GM12878 (cell line): Measurements from ENCODE around the gene MYADM. TPM values are rescaled to one million over a fixed set of nuclear protein-coding genes. Genes with fewer than 3 reads are reported as not detected.

Experiments used
- ATAC-seq: fragments of 200-7000 bp; cut with Tn5 transposase; 3 replicates; pipeline ENCODE4 v1.9.1; 2020; ENCODE audit warnings: mild to moderate bottlenecking, moderate library complexity
- BruUV-seq: library from RNA; stranded (reverse); fragments of 400-500 nt; replicated peaks from 2 replicates; lab custom pipeline; 2021; lab: Mats Ljungman, UMichigan
- CTCF ChIA-PET: fragments of 300-600 bp; sonication (Branson Sonifier 250); formaldehyde crosslinking; extraction: SDS; loops from one replicate; lab custom pipeline; 2021; ENCODE audit warnings: inconsistent platforms; lab: Yijun Ruan, JAX
- POLR2A ChIA-PET: fragments of 350-600 bp; formaldehyde crosslinking; extraction: SDS; loops from one replicate; lab custom pipeline; 2021; ENCODE audit warnings: inconsistent platforms; lab: Charles Lee
- RAD21 ChIA-PET: fragments of 300-600 bp; sonication (Branson Sonifier 250); formaldehyde crosslinking; loops from one replicate; lab custom pipeline; 2023; ENCODE audit warnings: antibody characterized with exemption; ENCODE audit not compliant: unreplicated experiment; lab: Charles Lee
- SMC1A ChIA-PET: fragments of 300-600 bp; sonication (Branson Sonifier 250); formaldehyde crosslinking; loops from one replicate; lab custom pipeline; 2023; ENCODE audit not compliant: unreplicated experiment, uncharacterized antibody; lab: Charles Lee
- DNase-seq: peaks from one replicate; pipeline ENCODE4 v3.0.0-alpha.2; 2011; ENCODE audit warnings: low read depth, low spot score
- FAIRE-seq: peaks from 3 replicates; lab custom pipeline; 2011; peaks lifted over from hg19 to GRCh38; lab: Jason Lieb, UNC
- H2AFZ ChIP-seq: 2 replicates; pipeline ENCODE4 v1.6.0; 2011; ENCODE audit warnings: low read depth, low read length, control low read depth; ENCODE audit not compliant: control insufficient read depth
- H3K27ac ChIP-seq: 2 replicates; pipeline ENCODE4 v1.5.1; 2011; ENCODE audit warnings: control low read depth; ENCODE audit not compliant: control insufficient read depth, insufficient read depth
- H3K27me3 ChIP-seq, 2 experiments: replicated peaks in 1 of 2; 2 replicates each; pipeline versions ENCODE4 v1.6.0 to v1.6.1; 2011; ENCODE audit warnings: low read length in 1 of 2; ENCODE audit not compliant: control insufficient read depth in 2 of 2, insufficient read depth in 2 of 2
- H3K36me3 ChIP-seq, 2 experiments: 2 replicates each; pipeline ENCODE4 v1.5.1; 2011; ENCODE audit warnings: low read length in 1 of 2; ENCODE audit not compliant: control insufficient read depth in 2 of 2, insufficient read depth in 2 of 2
- H3K4me1 ChIP-seq: 2 replicates; pipeline ENCODE4 v1.6.1; 2011; ENCODE audit warnings: mild to moderate bottlenecking, low read length, moderate library complexity, mixed read lengths; ENCODE audit not compliant: control insufficient read depth, insufficient read depth
- H3K4me2 ChIP-seq: 2 replicates; pipeline ENCODE4 v1.6.0; 2011; ENCODE audit warnings: control low read depth; ENCODE audit not compliant: control insufficient read depth, insufficient read depth
- H3K4me3 ChIP-seq: fragments of 200-600 bp; sonication (generic); 2 replicates; pipeline ENCODE4 v1.5.1; 2016
- H3K79me2 ChIP-seq: 2 replicates; pipeline ENCODE4 v1.6.0; 2011; ENCODE audit warnings: low read length; ENCODE audit not compliant: control insufficient read depth, insufficient read depth
- H3K9ac ChIP-seq: 2 replicates; pipeline ENCODE4 v1.8.0; 2011; ENCODE audit warnings: low read length, control low read depth, mixed read lengths; ENCODE audit not compliant: control insufficient read depth, insufficient read depth
- H3K9me3 ChIP-seq: replicated peaks from 3 replicates; pipeline ENCODE4 v1.5.1; 2011; ENCODE audit warnings: mild to moderate bottlenecking, low read length; ENCODE audit not compliant: control insufficient read depth, insufficient read depth
- H4K20me1 ChIP-seq: 2 replicates; pipeline ENCODE4 v1.6.0; 2011; ENCODE audit not compliant: control insufficient read depth, insufficient read depth
- BMI1 ChIP-seq: fragments of 450-650 bp; IDR thresholded peaks from 2 replicates; pipeline ENCODE4 v1.6.1; 2016; ENCODE audit warnings: mild to moderate bottlenecking, moderate library complexity, borderline replicate concordance
- CEBPZ ChIP-seq: fragments of 150-350 bp; IDR thresholded peaks from 2 replicates; pipeline ENCODE4 v1.6.1; 2016; ENCODE audit warnings: low read depth, low read length
- CREM ChIP-seq: IDR thresholded peaks from 2 replicates; pipeline ENCODE4 v1.6.1; 2014; ENCODE audit warnings: antibody characterized with exemption, low read depth
- HDGF ChIP-seq: fragments of 450-650 bp; IDR thresholded peaks from 2 replicates; pipeline ENCODE4 v1.6.1; 2016; ENCODE audit warnings: antibody characterized with exemption
- RFX5 ChIP-seq: IDR thresholded peaks from 2 replicates; pipeline ENCODE4 v1.6.1; 2011; ENCODE audit warnings: low read depth, low read length, improper control_type of control experiment
- SMARCA5 ChIP-seq: fragments of 450-650 bp; IDR thresholded peaks from 2 replicates; pipeline ENCODE4 v1.6.1; 2017; ENCODE audit warnings: mild to moderate bottlenecking
- ZNF217 ChIP-seq: fragments of 450-650 bp; IDR thresholded peaks from 2 replicates; pipeline ENCODE4 v1.6.1; 2017; ENCODE audit warnings: antibody characterized with exemption, mild to moderate bottlenecking
- WGBS: methylation state at CpG from one replicate; pipeline ENCODE4 v1.1.6; 2016; ENCODE audit warnings: low lambda C conversion rate; ENCODE audit not compliant: insufficient replicate concordance, insufficient coverage; ENCODE audit errors: missing lambda C conversion rate; 5-methylcytosine and 5-hydroxymethylcytosine counted together
- in situ Hi-C: fragments of 300-500 bp; cut with MboI; formaldehyde crosslinking; loops from 9 replicates; pipeline ENCODE4 v1.14.3; 2018; ENCODE audit warnings: mixed read lengths
- intact Hi-C: fragments of 100-400 bp; cut with micrococcal nuclease; formaldehyde crosslinking; loops from one replicate; pipeline ENCODE4 v1.14.2; 2022; ENCODE audit not compliant: unreplicated experiment
- polyA plus RNA-seq, 11 experiments: library from polyadenylated mRNA; depleted of rRNA in 4 of 11; unstranded in 6 of 11; stranded (reverse) in 5 of 11; fragments of >200 nt; fragmentation: Nextera tagmentation in 4 of 11; fragmentation: Illumina TruSeq in 1 of 11; extraction: Ambion mirVana in 4 of 11; extraction: Trizol in 1 of 11; gene quantifications; 1 replicate in 1 of 11; 2 replicates in 10 of 11; pipeline versions ENCODE4 v1.2.1 to v1.2.3, GENCODE V29; 2011 to 2016; ENCODE audit warnings: inconsistent platforms in 2 of 11, missing spikeins in 2 of 11, low read depth in 1 of 11
- total RNA-seq, 4 experiments: library from RNA; depleted of rRNA in 3 of 4; stranded (reverse); fragments of >200 nt in 3 of 4; fragmentation: Illumina TruSeq in 1 of 4; extraction: Trizol in 1 of 4; gene quantifications; 2 replicates each; pipeline versions ENCODE4 v1.2.1 to v1.2.3, GENCODE V29; 2013 to 2021
- TF ChIP-seq, protein P1 (sequence below): fragments of 450-650 bp; IDR thresholded peaks from 2 replicates; pipeline ENCODE4 v1.6.1; 2016; ENCODE audit warnings: mild to moderate bottlenecking
- TF ChIP-seq, protein P2 (sequence below): fragments of 450-650 bp; IDR thresholded peaks from 2 replicates; pipeline ENCODE4 v1.6.1; 2017; ENCODE audit warnings: antibody characterized with exemption, mild to moderate bottlenecking, moderate library complexity

MYADM gene
- total and polyA plus RNA-seq, 10 of the 15 experiments (the other 5 are each of a cell fraction or from before 2014, with no cell fraction given) = 0.04 to 0.46 (median 0.10) TPM

- TF ChIP-seq CEBPZ = no peak
- no peak for TF ChIP-seq SMARCA5
- no peak for TF ChIP-seq RFX5
- no peak for TF ChIP-seq BMI1
- TF ChIP-seq HDGF = no peak
Measured at GRCh38 chr19:53865918-53866864, 1.5 kb upstream of the MYADM start (continued).

DNA sequence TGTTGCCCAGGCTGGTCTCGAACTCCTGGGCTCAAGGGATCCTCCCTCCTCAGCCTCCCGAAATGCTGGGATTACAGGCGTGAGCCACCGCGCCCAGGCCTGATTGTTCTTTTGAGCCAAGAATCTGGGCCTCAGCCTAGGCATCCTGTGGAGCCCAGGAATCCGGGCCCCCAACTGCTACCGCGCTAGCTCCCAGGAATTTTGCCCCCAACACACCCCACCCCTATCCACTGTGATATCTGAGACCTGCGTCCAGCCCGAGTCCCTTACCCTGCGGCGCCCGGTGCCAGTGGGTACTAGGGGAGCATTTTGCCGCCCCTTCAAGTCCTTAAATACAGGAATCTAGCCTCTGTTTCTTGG, 838 bp upstream of the MYADM start:
- Histone ChIP-seq H3K4me2 (no peak overlapping the region), H3K4me3 (no peak overlapping the region), H3K79me2 (no peaks in the 10 kb centered on the region), H4K20me1 (no peaks in the 10 kb centered on the region), H3K27ac (no peak overlapping the region), H3K9ac (no peak overlapping the region), H3K27me3 (no peaks in the 10 kb centered on the region), H3K36me3 (no peaks in the 10 kb centered on the region), H3K9me3 (no peaks in the 10 kb centered on the region; the same call in 2 of the 3 replicates), H3K4me1 (no peaks in the 10 kb centered on the region), H2AFZ (no peak overlapping the region)
- TF ChIP-seq, protein P1, sequence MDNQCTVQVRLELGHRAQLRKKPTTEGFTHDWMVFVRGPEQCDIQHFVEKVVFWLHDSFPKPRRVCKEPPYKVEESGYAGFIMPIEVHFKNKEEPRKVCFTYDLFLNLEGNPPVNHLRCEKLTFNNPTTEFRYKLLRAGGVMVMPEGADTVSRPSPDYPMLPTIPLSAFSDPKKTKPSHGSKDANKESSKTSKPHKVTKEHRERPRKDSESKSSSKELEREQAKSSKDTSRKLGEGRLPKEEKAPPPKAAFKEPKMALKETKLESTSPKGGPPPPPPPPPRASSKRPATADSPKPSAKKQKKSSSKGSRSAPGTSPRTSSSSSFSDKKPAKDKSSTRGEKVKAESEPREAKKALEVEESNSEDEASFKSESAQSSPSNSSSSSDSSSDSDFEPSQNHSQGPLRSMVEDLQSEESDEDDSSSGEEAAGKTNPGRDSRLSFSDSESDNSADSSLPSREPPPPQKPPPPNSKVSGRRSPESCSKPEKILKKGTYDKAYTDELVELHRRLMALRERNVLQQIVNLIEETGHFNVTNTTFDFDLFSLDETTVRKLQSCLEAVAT = no peak
- TF ChIP-seq CREM = no peak
- TF ChIP-seq, protein P2, sequence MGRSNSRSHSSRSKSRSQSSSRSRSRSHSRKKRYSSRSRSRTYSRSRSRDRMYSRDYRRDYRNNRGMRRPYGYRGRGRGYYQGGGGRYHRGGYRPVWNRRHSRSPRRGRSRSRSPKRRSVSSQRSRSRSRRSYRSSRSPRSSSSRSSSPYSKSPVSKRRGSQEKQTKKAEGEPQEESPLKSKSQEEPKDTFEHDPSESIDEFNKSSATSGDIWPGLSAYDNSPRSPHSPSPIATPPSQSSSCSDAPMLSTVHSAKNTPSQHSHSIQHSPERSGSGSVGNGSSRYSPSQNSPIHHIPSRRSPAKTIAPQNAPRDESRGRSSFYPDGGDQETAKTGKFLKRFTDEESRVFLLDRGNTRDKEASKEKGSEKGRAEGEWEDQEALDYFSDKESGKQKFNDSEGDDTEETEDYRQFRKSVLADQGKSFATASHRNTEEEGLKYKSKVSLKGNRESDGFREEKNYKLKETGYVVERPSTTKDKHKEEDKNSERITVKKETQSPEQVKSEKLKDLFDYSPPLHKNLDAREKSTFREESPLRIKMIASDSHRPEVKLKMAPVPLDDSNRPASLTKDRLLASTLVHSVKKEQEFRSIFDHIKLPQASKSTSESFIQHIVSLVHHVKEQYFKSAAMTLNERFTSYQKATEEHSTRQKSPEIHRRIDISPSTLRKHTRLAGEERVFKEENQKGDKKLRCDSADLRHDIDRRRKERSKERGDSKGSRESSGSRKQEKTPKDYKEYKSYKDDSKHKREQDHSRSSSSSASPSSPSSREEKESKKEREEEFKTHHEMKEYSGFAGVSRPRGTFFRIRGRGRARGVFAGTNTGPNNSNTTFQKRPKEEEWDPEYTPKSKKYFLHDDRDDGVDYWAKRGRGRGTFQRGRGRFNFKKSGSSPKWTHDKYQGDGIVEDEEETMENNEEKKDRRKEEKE = no peak
- TF ChIP-seq ZNF217 = no peak
- no peak for FAIRE-seq
- ChIA-PET CTCF (no interaction called here), POLR2A (no interaction called here), RAD21 (no interaction called here), SMC1A (no interaction called here)
- no peak for DNase-seq
- 82% methylated on average over 14 of the region's 14 CpGs for WGBS
- intact Hi-C loops = no loop called here
- ATAC-seq = no peak
- BruUV-seq = no TSS peak
- in situ Hi-C loops = no loop called here
